IPS-NIHi7 (cell line): ENCODE data around the gene IQGAP2.
"Not testable (repeated sequence)": the region's sequence is repeated elsewhere in the genome, so short reads cannot be mapped to it uniquely, and the experiment has no call there.

Experiments
- DNase-seq: peaks from one replicate; pipeline ENCODE4 v3.0.0; 2012; ENCODE audit warnings: mixed read lengths; ENCODE audit errors: extremely low spot score

The IQGAP2 gene

DNA sequence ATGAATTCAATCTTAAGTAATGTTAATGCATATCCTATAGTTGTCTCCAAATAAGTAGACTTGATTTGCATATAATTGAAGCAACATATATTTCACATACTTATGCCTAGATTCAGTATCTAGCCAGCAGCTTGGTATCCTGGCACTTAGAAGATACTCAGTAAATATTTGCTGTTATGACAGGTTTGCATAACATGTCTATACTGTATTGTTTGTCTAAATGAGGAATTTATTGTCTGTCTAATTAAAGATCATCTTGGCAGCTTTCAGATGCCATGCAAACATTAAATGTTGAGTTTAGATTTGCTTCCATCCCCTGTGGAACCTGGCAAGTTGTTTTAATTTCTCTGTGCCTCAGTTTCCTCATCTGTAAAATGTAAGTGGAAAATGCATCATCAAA is 9.4 kb downstream of the IQGAP2 start:
- no peak for DNase-seq

DNA sequence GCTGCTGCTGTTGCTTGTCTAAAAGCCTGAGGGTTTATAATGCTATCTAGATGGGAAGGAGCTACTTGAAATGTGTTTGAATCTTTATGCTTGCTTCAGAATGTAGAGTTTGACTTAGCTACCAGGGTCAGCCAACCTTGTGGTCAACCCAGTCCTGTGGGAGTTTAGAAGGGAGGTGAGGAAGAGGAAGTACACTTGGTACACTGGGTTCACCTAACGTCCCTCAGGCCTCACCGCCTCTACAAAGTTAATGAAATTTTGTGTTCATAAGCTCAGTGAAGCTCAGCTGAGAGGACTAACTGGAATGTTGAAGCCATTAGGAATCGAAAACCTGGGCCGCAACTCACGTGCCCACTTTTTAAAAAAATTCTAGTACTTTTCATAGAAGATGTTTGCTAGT is 10.7 kb downstream of the IQGAP2 start:
- no peak for DNase-seq

- DNase-seq = no peak
Observed at GRCh38 chr5:76414788-76415187, 11.7 kb downstream of the IQGAP2 start.

- no peak for DNase-seq
Observed at GRCh38 chr5:76415855-76416254, 12.8 kb downstream of the IQGAP2 start.

- DNase-seq = no peak
Observed at GRCh38 chr5:76419597-76420298, 16.7 kb downstream of the IQGAP2 start.

DNA sequence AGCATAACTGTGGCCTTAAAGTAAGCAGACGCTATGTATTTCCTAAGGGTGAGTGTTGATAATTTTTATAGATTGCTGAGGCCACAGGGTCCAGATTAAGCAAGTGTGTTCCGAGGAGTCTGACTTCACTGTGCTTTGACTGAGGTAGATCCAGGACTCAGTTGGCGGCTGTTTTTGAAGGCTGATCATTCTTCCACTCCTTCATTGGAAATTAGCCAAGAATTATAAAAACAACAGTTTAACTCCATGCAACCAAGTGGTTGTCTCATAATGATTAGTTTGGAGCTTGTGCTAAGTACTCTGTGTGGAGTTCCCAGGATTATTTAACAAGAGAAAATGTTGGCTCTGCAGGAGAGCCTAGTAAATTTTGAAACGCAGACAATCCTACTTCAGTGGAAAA is 19.1 kb downstream of the IQGAP2 start:
- no peak for DNase-seq

DNA sequence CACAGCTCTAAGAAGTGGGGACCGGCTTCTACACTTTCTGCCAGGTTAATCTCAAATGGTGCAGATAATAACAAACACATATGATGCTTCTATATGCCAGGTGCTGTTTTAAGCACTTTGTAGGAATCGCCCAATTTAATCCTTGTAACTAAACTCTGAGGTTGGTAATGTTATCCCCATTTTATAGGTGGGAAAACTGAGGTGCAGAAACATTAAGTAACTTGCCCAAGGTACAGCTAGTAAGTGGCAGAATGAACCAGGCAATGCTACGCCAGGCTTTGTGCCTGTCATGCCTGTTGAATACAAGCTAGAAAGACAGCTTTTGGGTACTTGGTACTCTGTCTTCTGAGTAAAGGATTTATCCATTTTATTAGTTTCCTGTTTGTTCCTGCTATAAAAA is 19.7 kb downstream of the IQGAP2 start:
- DNase-seq = no peak

GRCh38 chr5:76425146-76425545 is 22.1 kb downstream of the IQGAP2 start:
- no peak for DNase-seq

- DNase-seq = no peak
Observed at GRCh38 chr5:76425928-76426804, 23.1 kb downstream of the IQGAP2 start.

GRCh38 chr5:76427206-76428140 is 24.4 kb downstream of the IQGAP2 start:
- DNase-seq = no peak

DNA sequence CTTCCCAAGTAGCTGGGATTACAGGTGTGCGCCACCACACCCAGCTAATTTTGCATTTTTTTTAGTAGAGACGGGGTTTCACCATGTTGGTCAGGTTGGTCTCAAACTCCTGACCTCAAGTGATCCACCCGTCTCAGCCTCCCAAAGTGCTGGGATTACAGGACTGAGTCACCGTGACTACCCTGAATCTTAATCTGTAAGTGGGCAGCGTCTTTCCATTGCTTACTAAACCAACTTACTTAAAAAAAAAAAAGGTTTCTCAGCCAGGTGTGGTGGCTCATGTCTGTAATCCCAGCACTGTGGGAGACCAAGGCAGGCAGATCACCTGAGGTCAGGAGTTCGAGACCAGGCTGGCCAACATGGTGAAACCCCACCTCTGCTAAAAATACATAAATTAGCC is 25.5 kb downstream of the IQGAP2 start:
- DNase-seq = not testable (repeated sequence)

GRCh38 chr5:76433261-76433660 is 30.2 kb downstream of the IQGAP2 start:
- no peak for DNase-seq

GRCh38 chr5:76437507-76437906 is 34.4 kb downstream of the IQGAP2 start:
- DNase-seq = not testable (repeated sequence)

- no peak for DNase-seq
Observed at GRCh38 chr5:76438025-76438424, 34.9 kb downstream of the IQGAP2 start.

DNA sequence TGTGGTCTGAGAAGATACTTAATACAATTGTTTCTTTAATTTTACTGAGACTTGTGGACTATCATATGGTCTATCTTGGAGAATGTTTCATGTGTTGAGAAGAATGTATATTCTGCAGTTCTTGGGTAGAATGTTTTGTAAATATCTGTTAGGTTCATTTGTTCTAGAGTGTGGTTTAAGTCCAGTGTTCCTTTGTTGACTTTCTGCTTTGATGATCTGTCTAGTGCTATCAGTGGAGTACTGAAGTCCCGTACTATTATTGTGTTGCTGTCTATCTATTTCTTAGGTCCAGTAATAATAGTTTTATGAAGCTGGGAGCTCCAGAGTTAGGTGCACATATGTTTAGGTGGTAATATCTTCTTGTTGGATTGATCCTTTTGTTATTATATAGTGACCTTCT is 36.1 kb downstream of the IQGAP2 start:
- no peak for DNase-seq

- no peak for DNase-seq
Observed at GRCh38 chr5:76439929-76440328, 36.8 kb downstream of the IQGAP2 start.

DNA sequence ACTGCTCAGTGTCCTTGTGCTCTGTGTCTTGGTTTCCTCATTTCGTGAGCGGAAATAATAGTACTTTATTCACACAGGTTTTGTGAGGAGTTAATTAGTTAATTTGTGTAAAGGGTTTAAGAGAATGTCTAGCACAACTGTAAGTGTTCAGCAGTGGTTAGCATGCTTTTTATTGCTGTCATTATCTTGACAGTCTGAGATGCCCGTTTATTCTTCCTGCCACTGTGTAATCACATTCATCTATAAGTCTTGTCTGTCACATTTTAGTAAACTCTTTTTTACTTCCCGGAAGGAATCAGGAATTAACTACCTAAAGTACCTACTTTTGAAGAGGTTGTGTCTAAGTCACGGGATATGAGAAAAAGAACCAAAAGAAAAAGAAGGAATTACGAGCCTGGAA is 38.0 kb downstream of the IQGAP2 start:
- DNase-seq = no peak

DNA sequence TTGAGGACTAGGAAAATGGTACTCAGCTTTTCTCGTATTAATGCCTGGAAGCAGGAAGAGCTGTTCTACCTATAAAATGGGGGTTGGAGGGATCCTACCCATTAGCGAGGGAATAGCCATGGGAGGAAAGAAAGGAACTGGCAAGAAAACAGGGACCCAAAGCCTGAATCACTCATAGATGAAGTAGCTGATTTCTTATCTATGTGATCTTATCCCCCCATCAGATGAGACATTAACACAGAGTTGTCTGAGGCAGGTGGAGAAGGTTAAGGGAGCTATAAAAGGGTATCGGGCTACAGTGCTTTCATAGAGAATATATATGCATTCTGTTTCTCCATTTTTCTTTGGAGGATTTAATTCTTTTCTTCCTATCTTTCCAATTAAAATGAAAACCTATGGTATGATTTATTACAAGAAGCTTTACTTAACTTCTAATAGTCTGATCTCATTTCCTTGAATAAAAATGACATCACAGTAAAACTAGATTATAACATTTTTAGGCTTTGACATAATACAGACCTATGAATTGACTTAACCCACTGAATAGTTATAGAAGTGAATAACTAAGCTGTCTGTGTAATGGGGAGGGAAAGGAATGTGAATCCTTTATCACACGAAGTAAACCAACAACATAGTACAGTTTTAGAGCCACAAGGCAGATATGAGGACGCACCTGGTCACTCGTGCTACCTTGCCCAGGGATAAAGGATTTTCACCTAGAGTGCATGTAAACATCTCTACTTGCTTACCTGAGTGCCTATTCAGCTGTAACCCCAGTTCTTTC is 39.0 kb downstream of the IQGAP2 start:
- no peak for DNase-seq

GRCh38 chr5:76443066-76443800 is 40.1 kb downstream of the IQGAP2 start:
- DNase-seq = no peak

DNA sequence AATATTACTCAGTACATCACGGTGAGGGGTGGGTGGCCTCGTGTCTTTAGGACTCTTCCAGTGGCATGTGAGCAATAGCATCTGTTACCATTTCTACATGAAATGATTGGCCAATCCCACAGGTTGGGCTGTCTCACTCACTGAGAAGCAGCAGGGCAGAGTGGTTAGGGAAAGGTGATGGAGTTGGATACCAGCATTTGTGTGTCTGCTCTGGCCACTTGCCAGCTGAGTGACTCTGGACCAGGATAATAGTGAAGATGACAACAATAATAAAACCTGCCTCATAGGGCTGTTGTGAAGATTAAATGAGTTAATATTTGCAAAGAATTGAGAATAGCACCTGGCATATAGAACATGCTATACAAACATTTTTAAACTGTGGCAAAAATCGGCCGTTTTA is 42.0 kb downstream of the IQGAP2 start:
- no peak for DNase-seq

DNA sequence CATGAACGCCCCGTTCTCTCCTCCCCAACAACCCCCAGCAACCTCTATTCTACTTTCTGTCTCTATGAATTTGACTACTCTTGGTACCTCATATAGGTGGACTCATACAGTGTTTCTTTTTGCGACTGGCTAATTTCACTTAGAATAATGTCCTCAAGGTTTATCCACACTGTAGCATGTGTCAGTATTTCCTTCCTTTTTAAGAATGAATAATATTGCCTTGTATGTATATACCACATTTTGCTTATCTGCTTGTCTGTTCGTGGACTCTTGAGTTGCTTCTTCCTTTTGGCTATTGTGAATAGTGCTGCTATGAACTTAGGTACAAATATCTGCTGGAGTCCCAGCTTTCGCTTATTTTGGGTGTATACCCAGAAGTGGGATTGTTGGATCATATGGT is 42.7 kb downstream of the IQGAP2 start:
- DNase-seq = no peak
